Panc1 (cell line): ENCODE data around the gene LBH. TPM values are rescaled to one million over a fixed set of nuclear protein-coding genes. Genes with fewer than 3 reads are reported as not detected.

Experiments
- ATAC-seq: fragments of 200-7000 bp; cut with Tn5 transposase; 2 replicates; pipeline ENCODE4 v1.9.1; 2020; ENCODE audit warnings: mild to moderate bottlenecking, moderate library complexity
- BruUV-seq: library from RNA; stranded (reverse); fragments of 400-500 nt; replicated peaks from 2 replicates; lab custom pipeline; 2021; lab: Mats Ljungman, UMichigan
- CTCF ChIA-PET: fragments of 300-600 bp; sonication (Branson Sonifier 250); formaldehyde crosslinking; loops from one replicate; lab custom pipeline; 2022; ENCODE audit warnings: antibody characterized with exemption; lab: Charles Lee
- POLR2A ChIA-PET: fragments of 300-600 bp; sonication (Branson Sonifier 250); formaldehyde crosslinking; loops from one replicate; lab custom pipeline; 2022; ENCODE audit warnings: antibody characterized with exemption; lab: Charles Lee
- DNase-seq: peaks from one replicate; pipeline ENCODE4 v3.0.0-alpha.2; 2010; ENCODE audit warnings: low read depth, low spot score
- H3K27ac ChIP-seq: 2 replicates; pipeline ENCODE4 v1.5.1; 2011; ENCODE audit warnings: mild to moderate bottlenecking, low read length, inconsistent platforms
- H3K27me3 ChIP-seq: fragments of 200-500 bp; sonication (Bioruptor generic); 2 replicates; pipeline ENCODE4 v1.6.0; 2014; ENCODE audit warnings: low read length, inconsistent platforms; ENCODE audit not compliant: control insufficient read depth, insufficient read depth
- H3K36me3 ChIP-seq: fragments of 200-500 bp; sonication (Bioruptor generic); 2 replicates; pipeline ENCODE4 v1.5.1; 2014; ENCODE audit warnings: inconsistent platforms, mild to moderate bottlenecking, low read length, moderate library complexity; ENCODE audit not compliant: control insufficient read depth, insufficient read depth
- H3K4me1 ChIP-seq: 2 replicates; pipeline ENCODE4 v1.5.1; 2011; ENCODE audit warnings: inconsistent platforms, mild to moderate bottlenecking, low read length, moderate library complexity; ENCODE audit not compliant: control insufficient read depth, insufficient read depth
- H3K4me3 ChIP-seq, 2 experiments: 2 replicates each; pipeline ENCODE4 v1.5.1; 2011 to 2012; ENCODE audit warnings: low read depth in 2 of 2, low read length in 2 of 2, mild to moderate bottlenecking in 2 of 2, inconsistent platforms in 1 of 2, moderate library complexity in 1 of 2
- H3K9me3 ChIP-seq: fragments of 200-500 bp; sonication (Bioruptor generic); 2 replicates; pipeline ENCODE4 v1.5.1; 2014; ENCODE audit warnings: low read depth, mild to moderate bottlenecking, inconsistent platforms, low read length, moderate library complexity; ENCODE audit not compliant: control insufficient read depth, insufficient read depth
- CTCF ChIP-seq: fragments of 450-650 bp; IDR thresholded peaks from 2 replicates; pipeline ENCODE4 v1.5.1; 2017; ENCODE audit warnings: mild to moderate bottlenecking
- POLR2AphosphoS5 ChIP-seq: IDR thresholded peaks from 2 replicates; pipeline ENCODE4 v1.6.1; 2012; ENCODE audit warnings: mild to moderate bottlenecking, low read depth, low read length, moderate library complexity
- REST ChIP-seq, 2 experiments: IDR thresholded peaks; 2 replicates each; pipeline ENCODE4 v1.6.1; 2011 to 2012; ENCODE audit warnings: low read depth in 2 of 2, control low read depth in 1 of 2, low read length in 1 of 2, mild to moderate bottlenecking in 1 of 2, moderate library complexity in 1 of 2; ENCODE audit not compliant: insufficient read depth in 1 of 2
- SIN3A ChIP-seq: IDR thresholded peaks from 2 replicates; pipeline ENCODE4 v1.6.1; 2012; ENCODE audit warnings: low read depth, mild to moderate bottlenecking, low read length, moderate library complexity, borderline replicate concordance; ENCODE audit not compliant: insufficient read depth
- TCF7L2 ChIP-seq: IDR thresholded peaks from 2 replicates; pipeline ENCODE4 v1.6.1; 2011; ENCODE audit warnings: mild to moderate bottlenecking, low read depth, low read length, inconsistent platforms
- in situ Hi-C: cut with HindIII; loops from 2 replicates; pipeline ENCODE4 v1.10.0; 2016; ENCODE audit warnings: low sequenced_read_pairs, low pct_unique_long_range_greater_than_20kb
- intact Hi-C: fragments of 100-400 bp; cut with micrococcal nuclease; formaldehyde crosslinking; loops from one replicate; pipeline ENCODE4 v1.10.0; 2022; ENCODE audit not compliant: unreplicated experiment
- total RNA-seq: library from RNA; stranded (reverse); gene quantifications from one replicate; pipeline ENCODE4 v1.2.1, GENCODE V29; 2021; ENCODE audit not compliant: unreplicated experiment

LBH gene
- total RNA-seq, 1 experiment from 2014 or later = 2.2 TPM

GRCh38 chr2:30248791-30249190, 17.5 kb downstream of the LBH start:
- in situ Hi-C loops (no loop called here), intact Hi-C loops (no loop called here)
- no peak overlapping the region for H3K4me3 ChIP-seq
- ATAC-seq (no peak), DNase-seq (no peak)
- H3K9me3 ChIP-seq = no peaks in the 10 kb centered on the region
- H3K27me3 ChIP-seq = no peaks in the 10 kb centered on the region; the same call in 1 of the 2 replicates
- POLR2A ChIA-PET = no interaction called here
- TF ChIP-seq POLR2AphosphoS5 (no peak), CTCF (no peak), TCF7L2 (no peak), REST (IDR thresholded peaks at IDR 0.05; ENCODE audit: insufficient read depth in 1 of 2, low read depth in 2 of 2, low read length in 1 of 2) (no peak), SIN3A (no peak)
- CTCF ChIA-PET = no interaction called here
- H3K36me3 ChIP-seq = no peaks in the 10 kb centered on the region
- peaks cover 4% of the 10 kb centered on the region; the same call in 1 of the 2 replicates for H3K4me1 ChIP-seq
- no TSS peak for BruUV-seq
- no peak overlapping the region for H3K27ac ChIP-seq

DNA sequence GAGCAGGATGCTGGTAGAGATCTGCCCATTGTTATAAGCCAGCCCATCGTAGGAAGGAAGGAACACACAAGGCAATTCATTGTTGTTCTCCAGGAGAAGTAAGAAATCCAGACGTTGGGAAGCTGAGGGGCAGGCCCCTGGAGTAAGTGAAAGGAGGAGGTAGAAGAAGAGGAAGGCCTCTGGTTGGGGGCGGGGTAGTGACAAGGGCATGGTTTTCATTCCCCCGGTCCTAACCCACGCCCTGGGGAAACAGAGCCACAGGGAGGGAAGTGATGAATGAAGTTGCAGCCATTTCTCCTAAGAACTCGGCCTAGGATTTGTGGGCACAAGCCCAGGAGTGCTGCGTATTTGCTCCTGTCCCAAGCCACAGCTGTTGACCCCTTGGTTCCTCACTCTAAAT, 18.0 kb downstream of the LBH start:
- in situ Hi-C loops (no loop called here), intact Hi-C loops (no loop called here)
- H3K4me1 ChIP-seq = peaks cover 4% of the 10 kb centered on the region; the same call in 1 of the 2 replicates
- BruUV-seq = no TSS peak
- CTCF ChIA-PET = no interaction called here
- POLR2A ChIA-PET = no interaction called here
- DNase-seq (no peak), ATAC-seq (no peak)
- no peaks in the 10 kb centered on the region for H3K9me3 ChIP-seq
- no peak overlapping the region for H3K4me3 ChIP-seq
- H3K36me3 ChIP-seq = no peaks in the 10 kb centered on the region
- TF ChIP-seq REST (IDR thresholded peaks at IDR 0.05; ENCODE audit: insufficient read depth in 1 of 2, low read depth in 2 of 2, low read length in 1 of 2) = no peak
- TF ChIP-seq SIN3A = no peak
- no peak for TF ChIP-seq POLR2AphosphoS5
- no peak for TF ChIP-seq TCF7L2
- no peak for TF ChIP-seq CTCF
- no peak overlapping the region for H3K27ac ChIP-seq
- no peaks in the 10 kb centered on the region; the same call in 1 of the 2 replicates for H3K27me3 ChIP-seq
